ENCODE measurements around the gene TWSG1.

The TWSG1 gene

DNA sequence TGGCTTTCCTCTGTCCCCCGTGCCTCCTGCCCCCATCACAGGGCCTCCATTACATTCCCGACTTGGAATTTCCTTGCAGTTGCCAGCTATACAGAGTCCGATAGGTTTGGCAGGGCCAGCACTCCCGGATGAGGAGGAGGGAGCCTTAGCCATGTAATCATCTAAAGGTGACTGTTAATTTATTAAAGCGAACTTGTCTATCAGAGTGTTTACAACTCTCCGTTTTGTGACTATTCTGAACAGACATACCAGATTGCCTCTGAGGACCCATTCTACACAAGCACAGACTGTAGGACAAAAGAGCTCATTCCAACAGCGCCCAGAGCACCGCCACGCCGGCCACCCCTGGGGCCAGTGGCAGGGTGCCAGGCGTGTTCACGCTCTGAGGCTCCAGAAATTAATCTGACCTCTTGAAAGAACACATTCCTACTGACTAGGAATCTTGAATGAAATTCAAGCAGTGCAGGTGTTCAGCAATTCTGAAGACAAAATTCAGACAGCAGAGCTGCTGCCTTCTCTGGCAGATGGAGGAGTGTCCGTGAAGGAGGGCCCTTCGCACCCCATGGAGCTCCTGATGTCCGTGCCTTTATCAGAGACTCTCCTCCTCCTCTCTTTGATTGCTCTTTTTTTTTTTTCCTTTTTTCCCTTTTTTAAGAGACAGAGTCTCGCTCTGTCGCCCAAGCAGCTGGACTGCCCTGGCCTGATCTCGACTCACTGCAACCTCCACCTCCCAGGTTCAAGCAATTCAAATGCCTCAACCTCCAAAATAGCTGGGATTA, 82.7 kb downstream of the TWSG1 start:
- Histone ChIP-seq H3K36me3 (ENCODE audit: control insufficient read depth, insufficient read depth, low read length) (no peaks in the 10 kb centered on the region), H3K4me3 (replicated peaks; ENCODE audit: low read depth, low read length) (no peak overlapping the region), H3K27me3 (replicated peaks; ENCODE audit: control insufficient read depth, insufficient read depth, low read length) (no peaks in the 10 kb centered on the region)
- DNase-seq (ENCODE audit: extremely low read depth, insufficient read length) = no peak
- TF ChIP-seq, protein P1, sequence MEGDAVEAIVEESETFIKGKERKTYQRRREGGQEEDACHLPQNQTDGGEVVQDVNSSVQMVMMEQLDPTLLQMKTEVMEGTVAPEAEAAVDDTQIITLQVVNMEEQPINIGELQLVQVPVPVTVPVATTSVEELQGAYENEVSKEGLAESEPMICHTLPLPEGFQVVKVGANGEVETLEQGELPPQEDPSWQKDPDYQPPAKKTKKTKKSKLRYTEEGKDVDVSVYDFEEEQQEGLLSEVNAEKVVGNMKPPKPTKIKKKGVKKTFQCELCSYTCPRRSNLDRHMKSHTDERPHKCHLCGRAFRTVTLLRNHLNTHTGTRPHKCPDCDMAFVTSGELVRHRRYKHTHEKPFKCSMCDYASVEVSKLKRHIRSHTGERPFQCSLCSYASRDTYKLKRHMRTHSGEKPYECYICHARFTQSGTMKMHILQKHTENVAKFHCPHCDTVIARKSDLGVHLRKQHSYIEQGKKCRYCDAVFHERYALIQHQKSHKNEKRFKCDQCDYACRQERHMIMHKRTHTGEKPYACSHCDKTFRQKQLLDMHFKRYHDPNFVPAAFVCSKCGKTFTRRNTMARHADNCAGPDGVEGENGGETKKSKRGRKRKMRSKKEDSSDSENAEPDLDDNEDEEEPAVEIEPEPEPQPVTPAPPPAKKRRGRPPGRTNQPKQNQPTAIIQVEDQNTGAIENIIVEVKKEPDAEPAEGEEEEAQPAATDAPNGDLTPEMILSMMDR (IDR thresholded peaks at IDR 0.05; ENCODE audit: insufficient read depth, low read length, poor library complexity, severe bottlenecking) = no peak

DNA sequence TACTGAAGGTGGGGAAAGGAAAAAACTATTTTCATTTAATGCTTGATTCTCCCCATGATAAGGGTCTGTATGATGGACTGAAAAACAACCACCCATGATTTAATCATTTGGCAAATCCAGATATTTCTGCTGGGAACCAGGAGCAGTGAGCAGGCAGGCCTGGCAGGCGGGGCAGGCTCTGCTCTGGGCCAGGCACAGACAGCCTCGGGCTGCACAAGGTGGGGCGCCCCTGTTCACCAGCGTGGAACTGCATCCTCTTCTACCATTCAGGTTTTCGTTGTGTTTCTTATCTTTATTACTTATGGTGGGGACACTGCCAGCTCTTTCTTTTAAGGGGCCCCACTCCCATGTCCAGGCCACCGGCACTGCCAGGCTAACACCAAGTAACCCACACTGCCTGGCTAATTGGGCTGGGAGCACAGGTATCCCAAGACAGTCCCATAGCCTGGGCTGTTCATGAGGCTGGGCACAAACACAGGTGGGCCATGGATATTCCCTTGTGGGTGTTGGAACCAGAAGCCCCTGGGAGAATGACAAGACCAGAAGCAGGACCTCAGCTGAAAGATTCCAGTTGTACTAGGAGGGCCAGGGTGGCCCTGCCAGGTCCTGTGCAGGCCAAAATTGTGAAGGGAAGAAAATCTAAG, 83.6 kb downstream of the TWSG1 start:
- Histone ChIP-seq H3K4me3 (replicated peaks; ENCODE audit: low read depth, low read length) (no peak overlapping the region), H3K36me3 (ENCODE audit: control insufficient read depth, insufficient read depth, low read length) (no peaks in the 10 kb centered on the region), H3K27me3 (replicated peaks; ENCODE audit: control insufficient read depth, insufficient read depth, low read length) (no peaks in the 10 kb centered on the region)
- DNase-seq (ENCODE audit: extremely low read depth, insufficient read length) = no peak
- TF ChIP-seq, protein P1 (IDR thresholded peaks at IDR 0.05; ENCODE audit: insufficient read depth, low read length, poor library complexity, severe bottlenecking) = no peak

DNA sequence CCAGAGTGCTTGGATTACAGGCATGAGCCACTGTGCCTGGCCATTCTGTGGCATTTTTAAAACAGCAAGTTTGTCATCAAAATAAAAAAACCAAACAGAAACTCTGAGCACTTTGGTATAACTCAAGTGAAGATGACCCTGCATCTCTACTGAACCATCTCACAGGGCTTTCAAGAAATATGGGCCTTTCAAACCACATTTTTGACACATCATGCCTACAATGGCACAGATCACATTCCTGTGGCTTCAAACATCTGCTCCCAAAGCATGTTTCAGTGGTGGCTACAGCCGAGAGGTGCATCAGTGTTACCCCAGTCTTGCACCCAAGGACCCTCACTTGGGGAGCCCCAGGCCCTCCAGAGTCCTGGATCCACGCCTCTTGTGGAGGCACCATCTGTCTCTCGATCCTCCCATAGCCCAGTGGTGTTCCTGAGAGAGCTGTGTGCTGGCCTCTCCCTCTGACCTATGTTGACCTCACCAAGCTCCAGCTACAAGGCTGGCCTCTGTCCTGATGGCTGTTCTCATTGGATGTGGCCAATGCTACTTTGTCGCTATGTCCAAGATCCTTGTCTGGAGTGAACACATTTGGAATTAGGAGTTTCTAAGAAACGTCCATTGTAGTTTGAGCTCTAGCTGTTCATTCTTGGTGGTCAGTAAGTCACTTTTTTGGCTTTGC, 85.5 kb downstream of the TWSG1 start:
- TF ChIP-seq, protein P1 (IDR thresholded peaks at IDR 0.05; ENCODE audit: insufficient read depth, low read length, poor library complexity, severe bottlenecking) = no peak
- H3K27me3 ChIP-seq (replicated peaks; ENCODE audit: control insufficient read depth, insufficient read depth, low read length) = no peaks in the 10 kb centered on the region
- no peaks in the 10 kb centered on the region for H3K36me3 ChIP-seq (ENCODE audit: control insufficient read depth, insufficient read depth, low read length)
- no peak overlapping the region for H3K4me3 ChIP-seq (replicated peaks; ENCODE audit: low read depth, low read length)
- DNase-seq (ENCODE audit: extremely low read depth, insufficient read length) = no peak

DNA sequence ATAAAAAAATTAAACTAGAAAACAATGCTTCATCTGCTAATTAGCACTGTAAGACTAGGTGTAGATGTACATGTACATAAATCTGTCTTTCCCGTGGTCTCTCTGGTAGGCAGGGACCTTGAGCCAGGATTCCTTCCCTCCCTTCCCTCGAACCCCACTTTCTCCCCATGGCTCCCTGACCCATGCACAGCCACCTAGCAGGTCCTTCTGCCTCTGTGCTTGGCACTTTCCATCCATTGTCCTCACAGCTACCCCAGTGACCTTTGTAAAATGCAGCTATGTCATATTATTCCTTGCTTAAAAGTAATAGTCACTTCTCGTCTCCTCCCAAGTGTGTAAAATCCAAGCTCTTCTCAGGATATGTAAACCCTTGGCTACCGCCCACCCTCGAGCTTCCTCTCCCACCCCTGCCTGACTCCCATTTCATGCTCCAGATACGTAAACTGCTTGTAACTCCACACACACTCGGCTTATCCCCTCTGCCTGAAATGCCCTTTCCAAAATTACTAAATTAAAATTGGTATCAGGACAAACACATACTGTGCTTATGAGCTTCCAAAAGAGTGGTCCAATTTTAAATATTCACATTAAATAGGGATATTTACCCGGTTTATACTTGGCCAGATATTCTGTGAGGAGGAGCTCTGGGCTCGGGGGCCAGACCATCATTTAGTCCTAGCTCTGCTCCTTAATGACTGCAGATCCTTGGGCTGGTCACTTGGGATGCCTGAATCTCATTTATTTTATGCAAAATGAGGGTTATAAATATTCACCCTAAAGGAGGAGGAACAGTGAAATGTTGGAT, 86.7 kb downstream of the TWSG1 start:
- TF ChIP-seq, protein P1 (IDR thresholded peaks at IDR 0.05; ENCODE audit: insufficient read depth, low read length, poor library complexity, severe bottlenecking) = no peak
- H3K4me3 ChIP-seq (replicated peaks; ENCODE audit: low read depth, low read length) = no peak overlapping the region
- no peaks in the 10 kb centered on the region for H3K36me3 ChIP-seq (ENCODE audit: control insufficient read depth, insufficient read depth, low read length)
- H3K27me3 ChIP-seq (replicated peaks; ENCODE audit: control insufficient read depth, insufficient read depth, low read length) = no peaks in the 10 kb centered on the region
- DNase-seq (ENCODE audit: extremely low read depth, insufficient read length) = no peak

DNA sequence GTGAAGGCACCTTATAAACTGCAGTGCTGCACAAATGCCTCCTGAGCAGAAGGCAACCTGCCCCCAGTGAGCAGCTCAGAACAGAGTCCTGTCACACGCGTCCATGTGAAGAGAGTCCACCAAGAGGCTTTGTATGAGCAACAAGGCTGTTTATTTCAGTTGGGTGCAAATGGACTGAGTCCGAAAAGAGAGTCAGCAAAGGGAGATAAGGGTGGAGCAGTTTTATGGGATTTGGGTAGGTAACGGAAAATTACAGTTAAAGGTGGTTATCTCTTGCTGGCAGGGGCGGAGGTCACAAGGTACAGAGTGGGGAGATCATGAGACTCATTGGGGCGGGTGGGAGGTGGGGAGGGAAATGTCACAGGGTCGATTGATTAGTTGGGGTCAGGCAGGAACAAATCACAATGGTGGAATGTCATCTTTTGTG, 87.3 kb downstream of the TWSG1 start:
- Histone ChIP-seq H3K27me3 (replicated peaks; ENCODE audit: control insufficient read depth, insufficient read depth, low read length) (no peaks in the 10 kb centered on the region), H3K36me3 (ENCODE audit: control insufficient read depth, insufficient read depth, low read length) (no peaks in the 10 kb centered on the region), H3K4me3 (replicated peaks; ENCODE audit: low read depth, low read length) (no peak overlapping the region)
- no peak for DNase-seq (ENCODE audit: extremely low read depth, insufficient read length)
- TF ChIP-seq, protein P1 (IDR thresholded peaks at IDR 0.05; ENCODE audit: insufficient read depth, low read length, poor library complexity, severe bottlenecking) = no peak

Measured in GM06990 (cell line).